HG02571 (cell line): ENCODE measurements around the gene CCK.
"Not testable (repeated sequence)": the region's sequence is repeated elsewhere in the genome, so short reads cannot be mapped to it uniquely, and the experiment has no call there.

Experiments used
- ATAC-seq: cut with Tn5 transposase; IDR thresholded peaks from one replicate; pipeline ENCODE4 v1.9.1; 2021; ENCODE audit warnings: mild to moderate bottlenecking, moderate library complexity; ENCODE audit not compliant: unreplicated experiment

The CCK gene, protein sequence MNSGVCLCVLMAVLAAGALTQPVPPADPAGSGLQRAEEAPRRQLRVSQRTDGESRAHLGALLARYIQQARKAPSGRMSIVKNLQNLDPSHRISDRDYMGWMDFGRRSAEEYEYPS

GRCh38 chr3:42266085-42266484, at the start of gene CCK:
Gene CCK (minus strand): TSS chr3:42266185. CDS start chr3:42263630, 2,555 bp downstream.
- no peak for ATAC-seq

DNA sequence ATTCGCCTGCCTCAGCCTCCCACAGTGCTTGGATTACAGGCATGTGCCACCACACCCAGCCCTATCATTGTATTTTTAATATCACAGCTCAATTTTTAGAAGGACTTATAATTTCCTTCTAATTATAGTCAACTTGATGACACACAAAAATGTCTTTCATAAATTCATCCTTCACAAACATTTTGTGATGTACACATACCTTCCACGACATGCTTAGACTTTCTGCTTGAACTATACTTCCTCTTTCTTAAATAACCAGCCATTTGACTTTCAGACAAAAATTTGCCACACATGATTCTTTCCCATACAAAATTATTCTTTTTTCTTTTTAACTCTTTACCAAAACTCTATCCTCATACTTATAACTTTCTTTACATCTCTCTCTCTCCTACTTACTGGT, 48.4 kb upstream of the CCK start:
- ATAC-seq: no peak

GRCh38 chr3:42308651-42309050, 42.7 kb upstream of the CCK start:
- no peak for ATAC-seq

- no peak for ATAC-seq
Measured at GRCh38 chr3:42306499-42306898, 40.5 kb upstream of the CCK start.

- peak; percentile 69 for ATAC-seq
Measured at GRCh38 chr3:42302924-42303634, 37.1 kb upstream of the CCK start.

DNA sequence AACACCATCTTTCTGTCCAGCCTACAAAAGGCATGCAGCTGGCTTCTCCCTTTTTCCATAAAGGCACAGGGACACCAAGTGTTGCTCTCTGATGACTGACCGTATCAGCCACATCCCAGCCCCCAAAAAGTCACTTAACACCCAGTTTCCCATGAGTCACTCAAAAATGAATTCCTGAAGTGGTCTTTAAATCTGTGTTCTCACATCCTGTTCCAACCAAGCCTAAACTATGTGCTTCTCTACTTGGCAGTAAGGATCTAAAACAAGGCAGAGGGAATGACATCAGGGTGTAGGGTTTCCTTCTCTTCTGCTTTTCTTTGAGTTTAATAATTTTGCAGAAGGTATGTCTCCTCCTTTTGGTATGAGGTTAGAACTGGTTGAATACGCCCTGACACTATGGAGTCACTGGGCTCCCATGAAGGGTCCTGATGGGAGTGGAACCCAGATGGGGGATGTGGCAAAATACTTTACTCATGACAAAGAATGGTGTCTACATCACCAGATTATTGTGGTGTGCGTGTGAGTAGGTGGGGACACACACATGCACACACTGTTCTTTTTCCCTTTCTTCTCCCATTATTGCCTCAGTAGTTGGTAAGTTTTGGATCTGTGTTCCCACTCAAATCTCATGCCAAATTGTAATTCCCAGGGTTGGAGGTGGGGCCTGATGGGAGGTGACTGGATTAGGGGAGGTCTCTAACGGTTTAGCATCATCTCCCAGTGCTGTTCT, 35.6 kb upstream of the CCK start:
- no peak for ATAC-seq

- no peak for ATAC-seq
Measured at GRCh38 chr3:42300778-42301177, 34.8 kb upstream of the CCK start.

DNA sequence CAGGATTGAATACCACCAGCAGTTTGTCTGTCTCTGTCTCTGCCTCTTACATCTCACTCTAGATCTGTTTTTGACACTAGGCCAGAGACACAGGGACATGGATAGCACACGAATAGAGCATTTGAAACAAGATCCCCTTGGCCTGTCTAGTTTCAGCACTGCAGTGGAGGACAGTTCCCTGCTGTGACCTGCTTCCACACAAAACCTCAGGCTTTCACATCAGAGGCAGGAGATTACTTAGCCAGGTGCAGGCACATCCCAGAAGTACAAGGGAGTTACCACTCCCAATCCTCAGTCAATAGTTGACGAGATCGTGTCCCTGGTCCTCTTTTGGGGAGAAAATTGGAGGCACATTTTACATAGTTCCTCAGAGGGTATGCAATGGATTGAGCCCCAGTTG, 34.0 kb upstream of the CCK start:
- no peak for ATAC-seq

DNA sequence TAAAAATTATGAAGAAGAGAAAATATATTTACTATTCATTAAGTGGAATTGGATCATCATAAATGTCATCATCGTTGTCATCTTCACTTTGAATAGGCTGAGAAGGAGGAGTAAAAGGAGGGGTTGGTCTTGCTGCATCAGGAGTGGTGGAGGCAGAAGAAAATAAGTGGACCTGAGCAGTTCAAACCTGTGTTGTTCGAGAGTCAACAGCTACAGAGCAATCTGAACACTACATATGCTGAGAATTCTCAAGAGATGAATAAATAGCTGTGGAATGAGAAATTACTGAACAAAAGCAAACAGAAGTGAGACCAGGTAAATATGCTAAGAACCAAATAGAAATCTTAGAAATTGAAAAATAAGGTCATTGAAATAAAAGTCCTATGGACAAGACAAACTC, 32.3 kb upstream of the CCK start:
- ATAC-seq: no peak

DNA sequence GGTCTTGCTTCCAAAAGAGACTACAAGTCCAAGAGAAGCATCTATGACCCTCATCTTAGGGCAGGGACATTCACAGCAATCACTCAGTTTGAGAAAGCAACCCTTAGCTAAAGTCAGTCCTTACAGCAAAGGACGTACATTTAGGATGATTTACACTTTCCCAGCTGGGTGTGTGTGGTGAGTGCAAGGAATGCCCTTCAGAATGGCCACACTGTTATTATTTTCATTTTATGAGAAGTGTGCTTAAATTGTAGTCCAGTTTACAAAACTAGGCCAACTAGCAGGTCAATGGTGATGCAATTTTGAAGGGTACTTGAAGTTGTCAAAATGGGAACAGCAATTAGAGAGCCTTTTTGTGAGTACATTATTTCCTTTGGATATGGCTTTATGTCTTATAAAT, 26.0 kb upstream of the CCK start:
- no peak for ATAC-seq

DNA sequence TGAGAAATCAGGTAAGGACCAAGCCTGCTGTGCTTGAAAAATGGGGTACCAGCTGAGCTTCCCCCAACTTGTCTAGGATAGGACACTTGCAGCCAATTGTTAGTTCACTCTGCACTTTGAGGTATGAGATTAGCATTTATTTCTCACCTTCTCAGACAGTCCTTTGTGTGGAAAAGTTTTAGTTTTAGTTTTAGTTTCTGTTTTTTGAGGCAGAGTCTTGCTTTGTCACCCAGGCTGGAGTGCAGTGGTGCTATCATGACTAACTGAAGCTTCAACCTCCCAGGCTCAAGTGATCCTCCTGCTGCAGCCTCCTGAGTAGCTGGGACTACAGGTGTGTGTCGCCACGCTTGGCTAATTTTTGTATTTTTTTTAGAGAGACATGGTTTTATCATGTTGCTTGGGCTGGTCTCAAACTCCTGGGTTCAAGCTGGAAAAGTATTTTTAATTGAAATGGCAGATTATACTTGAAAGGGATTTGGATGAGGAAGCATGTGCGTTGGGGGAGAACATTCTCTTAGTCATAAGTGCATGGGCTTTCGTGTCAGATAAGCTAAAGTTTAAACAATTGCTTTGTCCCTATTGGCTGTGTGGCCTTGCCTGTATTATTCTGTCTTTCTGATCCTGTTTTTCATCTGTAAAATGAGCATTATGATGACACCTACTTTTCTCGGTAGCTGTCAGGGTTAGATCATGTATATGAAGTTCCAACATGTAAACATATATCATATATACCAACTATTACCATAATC, 25.2 kb upstream of the CCK start:
- no peak for ATAC-seq

GRCh38 chr3:42289026-42289425, 23.0 kb upstream of the CCK start:
- ATAC-seq: no peak

GRCh38 chr3:42288385-42288784, 22.4 kb upstream of the CCK start:
- ATAC-seq: no peak

DNA sequence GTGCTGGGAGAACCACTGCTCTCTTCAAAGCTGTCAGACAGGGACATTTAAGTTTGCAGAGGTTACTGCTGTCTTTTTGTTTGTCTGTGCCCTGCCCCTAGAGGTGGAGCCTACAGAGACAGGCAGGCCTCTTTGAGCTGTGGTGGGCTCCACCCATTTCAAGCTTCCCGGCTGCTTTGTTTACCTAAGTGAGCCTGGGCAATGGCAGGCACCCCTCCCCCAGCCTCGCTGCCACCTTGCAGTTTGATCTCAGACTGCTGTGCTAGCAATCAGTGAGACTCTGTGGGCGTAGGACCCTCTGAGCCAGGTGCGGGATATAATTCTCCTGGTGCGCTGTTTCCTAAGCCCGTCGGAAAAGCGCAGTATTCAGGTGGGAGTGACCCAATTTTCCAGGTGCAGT, 21.4 kb upstream of the CCK start:
- not testable (repeated sequence) for ATAC-seq

DNA sequence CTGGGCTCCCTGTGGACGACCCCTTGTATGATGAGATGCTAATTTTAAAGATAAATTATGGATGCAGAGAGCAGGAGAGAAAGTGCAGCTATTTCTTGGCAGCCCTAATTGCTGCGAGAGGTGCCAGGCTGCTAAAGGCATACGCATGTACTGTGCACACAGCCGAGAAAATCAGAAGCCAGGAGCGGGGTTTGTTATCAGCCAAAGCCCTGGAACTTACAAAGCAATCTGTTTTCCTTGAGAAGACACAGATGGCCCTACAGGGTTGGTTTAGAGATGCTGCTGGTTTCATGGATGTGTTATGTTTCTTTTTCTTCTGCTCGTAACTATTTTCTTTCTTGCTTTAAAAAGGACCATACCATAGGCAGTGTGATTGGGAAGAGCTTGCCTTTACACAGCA, 11.7 kb upstream of the CCK start:
- ATAC-seq: no peak

GRCh38 chr3:42276141-42277132, 10.5 kb upstream of the CCK start:
- ATAC-seq: peak; percentile 96

- no peak for ATAC-seq
Measured at GRCh38 chr3:42275217-42275616, 9.2 kb upstream of the CCK start.

GRCh38 chr3:42274266-42274665, 8.3 kb upstream of the CCK start:
- ATAC-seq: no peak

- ATAC-seq: no peak
Measured at GRCh38 chr3:42273361-42273760, 7.4 kb upstream of the CCK start.

DNA sequence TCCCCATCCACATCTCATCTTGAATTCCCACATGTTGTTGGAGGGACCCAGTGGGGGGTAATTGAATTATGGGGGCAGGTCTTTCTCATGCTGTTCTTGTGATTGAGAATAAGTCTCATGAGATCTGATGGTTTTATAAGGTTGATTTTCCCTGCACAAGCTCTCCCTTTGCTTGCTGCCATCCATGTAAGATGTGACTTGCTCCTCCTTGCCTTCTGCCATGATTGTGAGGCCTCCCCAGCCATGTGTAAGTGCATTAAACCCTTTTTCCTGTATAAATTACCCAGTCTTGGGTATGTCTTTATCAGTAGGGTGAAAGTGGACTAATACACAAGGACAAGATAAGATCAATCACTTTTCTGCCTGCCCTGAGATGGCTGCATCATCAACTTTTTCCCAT, 5.8 kb upstream of the CCK start:
- ATAC-seq: no peak
